Stimulated activated CD4-positive, alpha-beta T cell treated with anti-CD3 and anti-CD28 coated beads, TNF-alpha, amount 100 ng/mL, for 4 hours (primary cell): ENCODE measurements around the gene KRTAP10-12.

Experiments used
- DNase-seq, 3 experiments: peaks; one replicate each; pipeline ENCODE4 v3.0.0-alpha.2; 2020; ENCODE audit warnings: low read depth in 3 of 3

Gene KRTAP10-12

DNA sequence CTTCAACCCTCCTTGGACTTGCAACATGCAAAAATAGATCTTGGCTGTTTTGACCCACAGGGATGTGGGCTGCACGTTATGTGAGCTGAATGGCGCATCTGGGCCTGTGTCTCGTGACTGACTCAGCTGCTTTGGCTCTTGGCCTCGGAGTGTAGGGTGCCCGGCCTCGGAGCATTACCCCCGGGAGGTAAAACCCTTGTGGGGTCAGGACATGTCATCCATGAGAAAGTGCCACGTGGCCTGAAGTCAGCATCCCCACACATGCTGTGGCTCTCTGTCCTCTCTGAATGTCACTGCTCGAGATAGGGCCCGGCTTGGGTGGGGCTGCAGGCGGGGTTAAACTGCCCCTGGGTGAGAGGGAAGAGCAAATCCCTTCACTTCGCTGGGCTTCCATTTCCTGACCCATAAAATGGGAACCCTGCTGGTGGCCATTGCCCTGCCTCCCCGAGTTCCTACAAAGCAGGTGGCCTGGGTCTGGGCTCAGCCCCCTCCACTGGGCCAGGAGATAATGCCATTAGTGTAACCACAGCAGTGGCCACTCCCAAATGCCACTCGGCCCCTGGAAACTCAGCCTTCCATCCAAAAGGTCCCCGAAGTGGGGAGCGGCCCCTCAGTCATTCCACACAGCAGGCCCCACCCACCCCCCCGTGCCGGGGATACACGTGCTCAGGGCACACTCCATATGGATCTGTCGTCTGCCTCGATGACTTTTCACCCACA lies 37.2 kb downstream of the KRTAP10-12 start:
- no peak for DNase-seq

DNA sequence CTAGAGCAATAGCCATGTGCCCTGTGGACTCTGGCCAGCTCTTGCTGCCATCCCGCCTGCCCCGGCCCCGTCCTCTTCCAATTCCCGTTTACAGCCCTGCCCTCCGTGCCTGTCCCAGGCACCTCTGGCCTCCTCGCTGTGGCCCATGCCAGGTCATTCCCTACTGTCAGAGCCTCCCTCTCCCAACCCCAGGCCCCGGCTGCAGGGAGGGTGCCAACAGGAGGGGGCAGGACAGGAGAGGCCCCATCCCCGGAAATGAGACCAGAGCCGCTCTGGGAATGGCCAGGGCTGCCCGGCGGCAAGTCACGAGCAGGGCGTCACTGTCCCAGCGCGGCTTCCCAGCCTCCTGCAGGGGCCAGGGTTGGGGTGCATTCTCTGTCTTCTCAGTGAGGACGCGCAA lies 37.9 kb downstream of the KRTAP10-12 start:
- DNase-seq = no peak

DNA sequence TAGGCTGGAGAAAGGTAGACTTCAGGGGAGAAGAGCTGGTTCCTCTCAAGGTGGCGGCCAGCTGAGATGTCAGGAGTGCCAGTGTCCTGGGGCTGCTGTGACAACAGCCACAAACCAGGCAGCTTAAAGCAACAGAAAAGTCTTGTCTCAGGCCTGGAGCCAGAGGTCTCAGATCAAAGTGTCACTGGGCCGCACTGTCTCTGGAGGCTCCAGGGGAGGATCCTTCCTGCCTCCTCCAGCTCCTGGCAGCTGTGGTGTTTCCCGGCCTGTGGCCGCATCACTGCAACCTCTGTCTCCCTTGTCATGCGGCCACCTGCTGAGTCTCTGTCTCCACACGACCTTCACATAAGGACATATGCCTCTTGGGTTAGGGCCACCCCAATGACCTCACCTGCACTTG lies 38.8 kb downstream of the KRTAP10-12 start:
- no peak for DNase-seq

DNA sequence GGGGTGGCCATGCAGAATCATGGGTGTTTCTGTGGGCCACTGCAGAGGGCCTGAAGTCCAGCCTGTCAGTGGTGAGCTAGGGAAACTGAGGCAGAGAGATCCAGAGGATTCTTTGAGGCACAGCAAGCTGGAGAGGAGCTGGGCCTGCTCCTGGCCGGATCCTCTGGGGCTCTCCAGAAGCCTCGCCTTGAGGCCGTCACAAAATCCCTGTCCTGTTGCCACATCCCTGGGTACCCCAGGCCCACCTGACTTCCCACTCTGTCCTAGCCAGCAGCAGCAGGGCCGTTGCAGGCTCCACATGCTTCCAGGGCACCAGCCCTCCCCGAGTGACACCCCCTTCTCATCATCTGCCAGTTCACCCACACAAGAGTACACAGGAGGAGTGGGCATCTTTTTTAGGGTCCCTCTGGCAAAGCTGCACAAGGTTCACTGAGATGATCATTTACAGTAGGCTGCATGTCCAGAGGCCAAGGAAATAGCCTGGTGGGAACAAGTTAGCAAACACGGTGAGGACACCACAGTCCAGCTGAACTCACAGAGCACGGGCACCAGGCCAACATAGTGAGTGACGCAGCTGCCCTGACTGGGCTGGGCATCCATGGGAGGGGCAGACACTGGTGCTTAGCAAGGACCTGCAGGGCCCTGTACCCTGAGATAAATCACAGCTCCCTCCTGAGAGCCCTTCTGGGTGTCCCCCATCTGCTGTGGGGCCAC lies 39.5 kb downstream of the KRTAP10-12 start:
- no peak for DNase-seq

- no peak for DNase-seq
Observed at GRCh38 chr21:44737706-44738354, 40.9 kb downstream of the KRTAP10-12 start.

GRCh38 chr21:44738621-44739020 lies 41.6 kb downstream of the KRTAP10-12 start:
- DNase-seq = no peak

GRCh38 chr21:44739316-44739715 lies 42.3 kb downstream of the KRTAP10-12 start:
- DNase-seq = no peak

DNA sequence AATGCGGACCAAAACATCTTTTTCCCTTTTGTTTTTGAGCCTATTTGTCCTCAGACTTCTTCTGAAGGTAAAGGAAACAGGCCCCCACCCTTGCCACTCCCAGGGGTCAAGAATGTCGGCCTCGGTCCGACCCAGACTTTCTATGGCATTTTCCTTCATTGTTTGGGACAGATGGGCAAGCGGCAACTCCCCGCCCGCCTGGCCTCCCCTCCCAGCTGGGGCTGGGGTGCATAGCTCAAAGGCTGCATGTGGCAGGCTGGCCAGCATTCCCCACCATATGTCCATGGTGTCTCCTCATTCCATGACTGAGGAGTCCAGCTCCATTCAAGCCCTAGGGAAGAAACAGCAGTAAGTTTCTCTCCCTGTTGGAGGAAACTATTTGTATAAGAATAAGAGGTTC lies 43.8 kb downstream of the KRTAP10-12 start:
- no peak for DNase-seq

- no peak for DNase-seq
Observed at GRCh38 chr21:44741921-44742320, 44.9 kb downstream of the KRTAP10-12 start.

DNA sequence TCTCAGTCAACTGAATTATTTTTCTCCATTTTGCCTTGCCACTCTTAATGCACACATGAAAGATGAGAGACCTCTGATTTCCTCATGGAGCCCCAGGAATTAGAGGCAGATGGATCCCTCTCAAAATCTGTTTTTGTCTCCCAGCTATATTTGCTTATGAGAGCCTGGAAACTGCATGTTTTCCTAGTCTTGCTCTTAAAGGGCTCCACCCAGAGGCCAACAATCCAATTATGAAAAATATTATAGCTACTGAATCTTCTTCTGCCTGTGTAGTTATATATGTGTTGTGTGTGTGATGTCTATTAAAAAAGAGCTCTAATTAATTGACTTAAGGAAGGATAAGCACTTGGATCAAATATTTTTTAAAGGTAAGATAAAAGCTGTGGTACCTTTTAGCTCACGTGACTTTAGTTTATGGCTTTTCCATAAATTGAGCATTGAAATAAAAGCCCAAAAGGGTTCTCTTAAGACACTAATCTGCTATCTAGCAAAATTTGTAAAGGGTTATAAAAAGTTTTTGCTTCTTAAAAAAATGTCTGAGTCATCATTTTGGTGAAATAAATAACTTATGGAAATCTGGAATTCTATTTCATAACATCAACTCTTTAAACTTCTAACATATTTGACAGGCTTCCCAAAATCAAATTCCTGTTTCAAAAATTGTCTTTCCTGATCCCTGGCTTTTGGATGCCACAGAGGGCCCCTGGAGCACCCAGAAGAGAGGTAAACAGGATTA lies 45.6 kb downstream of the KRTAP10-12 start:
- DNase-seq = no peak
